Activated T-cell treated with anti-CD3 and anti-CD28 coated beads for 24 hours (primary cell): ENCODE measurements around the gene GREB1L.
"Not testable (repeated sequence)": the region's sequence is repeated elsewhere in the genome, so short reads cannot be mapped to it uniquely, and the experiment has no call there.

Source experiments
- DNase-seq: peaks from one replicate; pipeline ENCODE4 v3.0.0-alpha.2; 2020; ENCODE audit warnings: low read depth

The GREB1L gene

DNA sequence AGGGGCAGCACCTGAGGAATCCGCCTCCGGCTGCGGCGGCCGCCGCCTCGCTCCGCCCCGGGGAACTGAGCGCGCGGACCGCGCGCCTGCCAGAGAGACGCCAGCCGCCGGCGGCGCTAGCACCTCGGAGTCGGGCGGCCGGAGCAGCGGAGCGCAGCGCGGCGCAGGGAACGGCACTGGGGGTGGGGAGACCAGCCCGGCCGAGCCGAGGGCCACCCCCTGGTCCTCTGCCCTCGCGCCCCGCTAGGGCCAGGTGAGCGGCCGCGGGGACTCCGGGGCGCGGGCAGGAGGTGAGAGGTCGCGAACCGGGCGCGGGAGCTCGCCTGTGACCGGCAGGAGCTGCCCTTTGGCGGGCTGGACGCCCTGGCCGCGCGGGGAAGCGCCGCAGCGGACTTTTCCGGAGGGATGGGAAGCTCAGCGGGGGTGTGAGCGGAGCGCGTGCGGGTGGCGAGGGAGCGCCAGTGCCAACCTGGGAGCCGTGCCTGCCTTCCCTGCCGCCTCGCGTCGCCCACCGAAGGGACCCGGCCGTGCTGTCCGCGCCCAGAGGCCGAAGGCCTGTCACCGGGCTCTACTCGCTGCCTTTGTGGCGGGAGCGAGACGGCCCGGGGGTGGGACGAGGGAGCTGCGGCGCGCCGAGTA lies at the start of gene GREB1L:
GREB1L (plus strand) TSS at position 92 of the 639 bp plus-strand sequence. CDS start 141,287 bp downstream, outside the sequence.
- no peak for DNase-seq

DNA sequence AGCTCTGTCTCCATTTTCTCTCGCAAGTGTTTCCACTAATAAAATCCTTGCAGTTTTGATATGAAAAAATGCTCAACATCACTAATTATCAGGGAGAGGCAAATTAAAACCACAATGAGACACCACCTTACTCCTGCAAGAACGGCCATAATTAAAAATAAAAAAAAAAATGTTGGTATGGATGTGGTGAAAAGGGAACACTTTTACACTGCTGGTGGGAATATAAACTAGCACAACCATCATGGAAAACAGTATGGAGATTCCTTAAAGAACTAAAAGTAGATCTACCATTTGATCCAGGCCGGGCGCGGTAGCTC lies 49.8 kb upstream of the GREB1L start:
- DNase-seq: no peak

DNA sequence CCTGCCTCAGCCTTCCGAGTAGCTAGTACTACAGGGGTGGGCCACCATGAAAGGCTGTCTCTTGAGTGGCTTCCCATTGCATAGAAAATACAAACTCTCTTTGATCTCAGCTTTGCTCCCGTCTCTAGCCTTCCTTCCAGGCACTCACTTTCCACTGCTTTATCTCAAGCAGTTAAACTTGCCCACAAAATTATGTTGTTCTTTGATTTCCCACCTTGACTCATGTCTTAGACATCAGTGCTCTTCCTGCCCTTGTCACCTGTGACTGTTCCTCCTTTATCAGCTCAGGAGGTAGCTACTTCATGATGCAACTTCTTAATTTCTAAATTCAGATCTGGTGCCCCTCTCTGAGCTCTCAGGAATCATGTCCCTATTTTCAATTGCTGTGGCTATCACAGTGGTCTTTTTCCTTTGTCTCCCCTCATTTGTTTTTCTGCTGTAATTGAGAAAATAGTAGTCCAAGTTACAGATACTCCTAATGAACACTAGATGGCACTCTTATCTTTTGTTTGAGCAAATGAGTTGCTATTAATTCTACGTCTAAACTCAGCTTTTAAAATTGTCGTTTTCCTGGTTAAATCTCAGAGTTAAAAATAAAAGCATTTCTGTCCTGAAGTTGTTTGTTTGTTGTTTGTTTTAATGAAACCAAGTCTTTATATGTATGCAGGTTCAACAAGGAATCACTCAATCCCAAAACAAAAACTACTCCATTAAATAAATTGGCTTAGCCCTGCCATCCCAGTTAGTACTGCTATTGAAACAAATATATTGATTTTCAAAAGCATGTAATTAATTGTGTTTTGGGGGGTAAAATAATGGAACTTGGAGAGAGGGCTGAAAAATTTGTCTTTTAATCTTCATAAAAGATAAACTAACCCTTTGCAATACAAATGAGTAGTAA lies 46.9 kb upstream of the GREB1L start:
- DNase-seq: no peak

DNA sequence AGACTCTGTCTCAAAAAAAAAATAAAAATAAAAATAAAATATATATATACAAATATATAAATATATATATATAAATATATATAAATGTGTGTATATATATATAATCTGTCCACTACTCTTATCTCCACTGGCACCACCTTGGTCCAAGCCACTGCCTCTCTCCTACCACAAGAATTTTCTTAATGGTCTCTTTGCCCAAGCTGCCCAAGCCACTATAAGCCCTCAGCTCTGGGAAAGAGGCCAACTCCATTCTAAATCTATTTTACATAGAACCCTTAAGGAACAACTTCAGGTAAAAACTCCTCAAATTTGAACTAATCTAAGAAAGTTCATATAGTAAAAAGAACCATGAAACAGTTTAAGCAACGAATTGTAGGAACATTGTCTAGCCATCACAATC lies 45.6 kb upstream of the GREB1L start:
- no peak for DNase-seq

DNA sequence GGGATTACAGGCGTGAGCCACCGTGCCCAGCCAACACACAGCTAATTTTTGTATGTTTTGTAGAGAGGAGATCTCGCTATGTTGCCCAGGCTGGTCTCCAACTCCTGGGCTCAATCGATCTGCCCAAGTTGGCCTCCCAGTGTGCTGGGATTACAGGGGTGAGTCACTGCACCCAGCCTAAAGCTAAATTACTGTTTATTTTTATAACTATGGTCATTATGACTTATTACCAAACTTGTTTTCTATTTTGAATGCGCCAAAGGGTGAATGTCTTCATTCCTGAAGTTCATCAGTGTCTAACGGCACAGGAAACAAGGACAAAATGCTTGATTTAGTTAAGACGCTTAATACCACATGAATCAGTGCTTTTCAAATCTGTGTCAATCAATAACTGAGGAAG lies 38.9 kb upstream of the GREB1L start:
- DNase-seq: no peak

DNA sequence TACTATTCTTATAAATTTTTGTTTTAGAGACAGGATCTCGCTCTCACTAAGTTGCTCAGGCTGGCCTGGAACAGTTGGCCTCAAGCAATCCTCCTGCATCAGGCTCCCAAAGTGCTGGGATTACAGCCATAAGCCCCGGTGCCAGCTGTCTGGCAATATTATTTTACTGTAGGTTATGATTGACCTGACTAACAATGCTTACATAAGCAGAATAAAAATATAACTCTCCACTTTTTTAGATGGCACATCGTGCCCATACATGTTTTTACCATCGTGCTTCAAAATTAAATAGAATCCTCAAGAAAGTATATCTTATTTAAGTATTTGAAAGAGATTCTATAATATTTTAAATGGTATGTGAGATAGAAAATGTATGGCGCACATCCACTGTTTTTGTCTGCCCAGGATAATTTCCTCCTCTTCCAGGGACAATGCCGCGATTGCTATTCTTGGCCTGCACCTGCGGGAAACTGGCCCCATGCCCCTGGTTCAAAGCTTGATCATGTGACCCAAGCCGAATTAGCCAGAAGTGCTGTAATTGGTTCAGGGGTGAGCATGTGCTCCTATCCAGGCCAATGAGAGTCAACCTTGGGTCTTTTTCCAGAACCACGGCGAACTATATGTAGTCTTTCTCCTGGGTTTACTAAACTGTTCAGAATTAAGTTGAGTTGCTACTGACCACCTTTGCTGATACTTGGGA lies 38.3 kb upstream of the GREB1L start:
- no peak for DNase-seq

DNA sequence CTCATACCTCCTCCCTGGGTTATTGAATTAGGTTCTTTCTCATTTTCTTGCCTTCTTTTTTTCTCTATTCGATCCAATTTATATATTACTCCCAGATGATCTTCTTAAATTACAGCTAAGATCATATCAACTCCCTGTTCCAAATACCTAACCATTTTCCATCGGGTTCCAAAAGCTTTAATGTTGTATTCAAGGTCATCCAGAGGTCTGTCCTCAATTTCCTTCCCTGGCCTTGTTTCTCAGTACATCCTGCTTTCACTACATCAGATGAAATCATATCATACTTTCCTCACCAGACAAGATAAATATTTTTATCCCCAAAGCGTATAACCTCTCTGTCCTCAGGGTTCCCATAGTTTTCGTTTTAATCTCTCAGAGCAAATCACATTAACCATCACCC lies 36.3 kb upstream of the GREB1L start:
- DNase-seq: no peak

DNA sequence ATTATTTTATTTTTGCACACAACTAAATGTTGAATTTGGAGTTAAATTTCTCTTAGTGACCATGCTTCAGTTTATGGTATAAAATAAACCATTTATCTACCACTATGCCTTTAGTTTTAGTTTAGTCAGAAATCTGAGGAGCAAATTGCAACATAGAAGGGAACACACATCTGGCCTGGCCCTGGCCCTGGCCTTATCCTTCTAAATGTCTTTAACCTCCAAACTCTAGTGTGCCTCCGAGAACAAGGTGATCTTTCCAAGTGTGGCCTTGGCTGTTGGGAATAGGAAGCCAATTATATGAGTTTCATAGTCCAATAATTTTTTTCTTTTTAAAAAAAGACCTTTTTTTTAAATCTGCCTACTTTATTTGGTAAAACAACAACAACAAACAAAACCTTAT lies 31.8 kb upstream of the GREB1L start:
- DNase-seq: no peak

DNA sequence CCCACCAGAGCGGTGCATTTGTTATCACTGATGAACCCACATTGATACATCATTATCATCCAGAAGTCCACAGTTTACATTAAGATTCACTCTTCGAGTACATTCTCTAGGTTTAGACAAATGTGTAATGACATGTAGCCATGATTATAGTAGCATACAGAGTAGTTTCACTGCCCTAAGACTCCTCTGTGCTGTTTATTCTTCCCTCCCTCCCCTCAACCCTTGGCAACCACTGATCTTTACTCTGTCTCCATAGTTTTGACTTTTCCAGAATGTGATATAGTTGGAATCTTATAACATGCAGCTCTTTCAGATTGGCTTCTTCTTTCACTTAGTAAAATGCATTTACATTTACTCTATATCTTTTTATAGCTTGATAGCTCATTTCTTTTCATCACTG lies 31.2 kb upstream of the GREB1L start:
- no peak for DNase-seq

DNA sequence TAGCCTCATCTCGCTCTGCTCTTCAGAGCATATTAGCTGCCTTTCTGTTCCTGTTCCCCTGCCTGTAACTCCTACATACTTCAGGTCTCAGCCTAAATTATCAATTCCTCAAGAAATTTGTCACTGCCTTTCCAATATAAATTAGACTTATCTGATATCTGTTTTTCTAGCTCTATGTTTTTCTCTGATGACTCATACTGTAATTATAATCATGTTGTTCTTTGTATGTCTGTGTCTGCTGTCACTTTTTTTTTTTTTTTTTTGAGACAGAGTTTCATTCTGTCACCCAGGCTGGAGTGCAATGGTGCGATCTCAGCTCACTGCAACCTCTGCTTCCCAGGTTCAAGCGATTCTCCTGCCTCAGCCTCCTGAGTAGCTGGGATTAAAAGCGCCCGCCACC lies 27.6 kb upstream of the GREB1L start:
- not testable (repeated sequence) for DNase-seq

DNA sequence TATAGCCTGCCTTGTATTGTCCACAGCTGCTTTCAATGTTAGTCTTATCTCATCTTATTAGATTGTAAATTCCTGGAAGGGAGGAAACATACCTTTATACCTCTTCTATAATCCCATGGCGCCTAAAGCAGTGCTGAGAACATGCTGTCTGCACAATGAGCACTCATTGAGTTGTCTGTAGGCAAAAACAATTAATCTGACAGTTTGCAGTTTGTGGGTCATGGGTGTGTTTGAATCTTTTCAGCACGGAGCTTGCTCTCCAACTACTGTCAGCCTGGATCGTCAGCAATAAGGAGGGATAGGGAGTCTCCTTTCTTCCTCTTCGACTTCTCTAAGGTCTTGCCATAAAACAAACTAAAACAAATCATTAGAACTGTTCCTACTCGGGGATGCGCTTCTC lies 26.5 kb upstream of the GREB1L start:
- no peak for DNase-seq

DNA sequence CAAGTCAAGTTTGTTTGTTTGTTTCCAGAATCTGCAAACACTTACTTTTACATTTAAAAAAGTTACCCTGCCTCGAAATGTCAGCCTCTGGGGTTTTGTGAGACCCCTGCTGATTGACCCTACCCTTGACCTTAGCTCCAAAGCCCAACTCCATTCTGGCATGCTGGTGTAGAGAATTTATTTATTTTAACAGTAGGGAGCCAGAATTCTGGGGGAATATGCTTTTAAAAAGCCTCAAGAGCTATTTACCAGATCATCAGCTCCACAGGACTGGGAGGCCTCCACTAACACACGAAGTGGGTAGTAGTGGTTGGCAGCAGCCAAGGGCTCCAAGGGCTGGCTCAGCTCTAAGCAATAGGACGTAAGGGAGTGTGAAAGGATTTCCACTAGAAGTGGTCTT lies 23.2 kb upstream of the GREB1L start:
- no peak for DNase-seq

DNA sequence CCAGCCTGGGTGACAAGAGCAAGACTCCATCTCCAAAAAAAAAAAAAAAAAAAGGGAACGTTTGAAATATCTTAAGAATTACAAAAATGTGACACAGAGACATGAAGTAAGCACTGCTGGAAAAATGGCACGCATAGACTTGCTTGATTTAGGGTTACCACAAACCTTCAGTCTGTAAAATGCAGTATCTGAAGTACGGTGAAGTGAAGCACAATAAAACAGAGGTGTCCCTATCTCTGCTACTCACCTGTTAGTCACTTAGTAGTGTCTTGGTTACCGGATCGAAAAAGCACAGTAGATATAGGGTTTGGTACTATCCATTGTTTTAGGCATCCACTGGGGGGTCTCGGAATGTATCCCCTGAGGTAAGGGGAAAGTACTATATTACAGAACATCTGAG lies 11.6 kb upstream of the GREB1L start:
- no peak for DNase-seq

DNA sequence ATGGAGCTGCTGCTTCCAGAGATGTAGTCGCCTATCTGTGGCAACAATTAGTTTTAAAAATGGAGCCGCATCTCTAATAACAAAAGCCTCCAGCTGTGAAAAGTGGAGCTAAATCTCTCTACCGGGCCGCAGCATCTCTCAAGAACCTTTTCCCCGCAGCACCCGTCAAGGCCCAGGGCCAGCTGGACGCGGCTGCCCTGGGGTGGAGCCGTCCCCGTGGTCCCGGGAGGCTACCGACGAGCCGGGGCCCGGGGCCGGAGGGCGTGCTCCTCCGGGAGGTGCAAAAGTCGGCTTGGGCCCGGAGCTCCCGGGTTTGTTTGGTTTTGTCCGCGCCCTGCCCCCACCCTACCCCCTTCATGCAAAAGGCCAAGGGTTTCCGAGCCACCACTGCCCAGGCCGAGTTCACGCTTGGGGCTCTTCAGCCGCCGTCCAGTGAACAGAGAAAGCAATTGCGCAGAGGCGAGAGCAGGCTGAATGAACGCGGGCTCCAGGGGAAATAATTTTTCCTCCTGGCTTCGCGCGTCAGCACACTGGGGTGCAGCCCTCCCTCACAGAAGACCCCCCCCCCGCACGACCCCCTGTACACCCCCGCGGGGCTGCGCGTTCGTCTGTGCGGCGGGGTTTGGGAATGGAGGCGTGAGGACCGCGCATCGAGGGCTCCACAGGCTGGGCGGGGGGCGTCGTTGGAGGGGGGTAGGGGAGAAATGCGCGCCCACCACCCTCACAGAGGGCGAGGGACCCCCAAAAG lies 557 bp upstream of the GREB1L start:
- no peak for DNase-seq

DNA sequence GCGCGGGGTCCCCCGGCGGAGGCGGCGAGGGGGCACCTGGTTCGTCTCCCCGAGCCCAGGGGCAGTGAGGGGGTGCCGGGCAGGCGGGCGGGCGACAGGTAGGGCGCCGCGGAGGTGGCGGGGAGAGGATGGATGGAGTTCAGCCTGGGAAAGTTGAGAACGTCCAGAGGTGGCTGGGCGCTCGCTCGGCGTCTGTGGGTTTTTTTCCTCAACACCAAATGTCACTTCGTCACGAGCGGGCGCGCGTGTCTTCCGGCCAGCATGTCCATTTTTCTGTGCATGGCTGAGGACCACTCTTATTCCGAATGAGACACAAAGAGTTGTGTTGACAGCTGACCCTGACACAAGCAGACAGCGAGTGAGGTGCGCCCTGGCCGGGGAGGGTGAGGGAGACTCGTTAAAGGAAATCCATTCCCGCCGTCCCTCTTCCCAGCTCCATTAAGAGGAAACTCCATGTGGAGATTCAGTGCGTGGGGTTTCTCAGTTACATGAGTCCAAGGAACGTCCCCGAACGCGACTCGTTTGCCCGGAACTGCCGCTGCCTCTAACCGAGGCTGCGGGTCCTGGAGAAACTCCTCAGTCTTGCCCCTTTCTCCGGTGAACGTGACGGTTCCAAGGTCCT lies 859 bp downstream of the GREB1L start:
- no peak for DNase-seq

DNA sequence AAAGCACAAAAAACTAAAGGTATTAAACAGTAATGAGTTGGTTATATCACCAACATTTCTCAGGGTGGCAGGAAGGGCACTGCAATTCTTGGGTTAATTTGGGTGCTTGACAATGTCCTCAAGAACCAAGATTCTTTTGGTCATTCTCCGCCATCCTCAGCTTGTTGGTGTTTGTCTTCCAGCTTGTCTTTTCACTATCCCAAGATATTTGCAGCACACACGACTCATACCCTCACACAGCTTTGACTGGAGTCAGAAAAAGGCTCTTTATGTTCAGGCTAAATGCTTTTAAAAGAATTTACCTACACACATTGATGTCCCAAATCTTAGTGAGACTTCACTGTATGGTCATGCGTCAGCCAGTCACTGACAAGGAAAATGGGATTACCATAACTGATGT lies 12.5 kb downstream of the GREB1L start:
- DNase-seq: no peak

DNA sequence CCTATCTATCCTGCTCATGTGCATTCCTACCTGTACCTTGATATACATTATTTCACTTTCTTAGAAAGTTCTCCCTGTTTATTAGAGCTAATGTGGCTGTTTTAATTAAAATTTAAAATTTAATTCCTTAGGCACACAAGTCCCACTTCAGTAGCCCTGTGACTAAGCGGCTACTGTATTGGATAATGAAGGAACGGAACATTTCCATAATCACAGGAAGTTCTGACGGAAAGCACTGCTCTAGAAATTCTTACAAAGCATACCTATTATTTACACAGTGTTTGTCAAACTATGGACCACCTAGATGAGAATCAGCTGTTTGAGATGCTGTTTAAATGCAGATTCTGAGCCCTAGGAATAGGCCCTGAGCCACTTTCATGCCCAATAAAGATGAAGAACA lies 13.2 kb downstream of the GREB1L start:
- no peak for DNase-seq

DNA sequence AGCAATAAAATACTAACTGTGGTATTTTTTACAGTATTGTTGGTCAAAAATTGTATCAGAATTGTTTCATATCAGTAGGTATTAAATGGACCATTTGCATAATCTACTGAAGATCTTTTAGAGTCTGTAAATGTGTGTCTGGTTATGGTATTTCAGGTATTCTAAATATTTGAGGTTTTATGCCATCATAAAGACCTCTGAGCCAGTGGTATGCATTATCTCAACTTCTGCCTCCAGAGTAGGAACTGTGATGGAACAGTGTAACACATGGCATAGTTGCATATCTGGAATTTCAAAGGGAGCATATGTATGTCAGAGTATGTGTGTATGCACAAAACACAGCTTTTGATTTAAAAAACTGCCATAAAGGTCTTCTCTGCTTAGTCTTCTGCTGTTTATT lies 15.4 kb downstream of the GREB1L start:
- DNase-seq: no peak

DNA sequence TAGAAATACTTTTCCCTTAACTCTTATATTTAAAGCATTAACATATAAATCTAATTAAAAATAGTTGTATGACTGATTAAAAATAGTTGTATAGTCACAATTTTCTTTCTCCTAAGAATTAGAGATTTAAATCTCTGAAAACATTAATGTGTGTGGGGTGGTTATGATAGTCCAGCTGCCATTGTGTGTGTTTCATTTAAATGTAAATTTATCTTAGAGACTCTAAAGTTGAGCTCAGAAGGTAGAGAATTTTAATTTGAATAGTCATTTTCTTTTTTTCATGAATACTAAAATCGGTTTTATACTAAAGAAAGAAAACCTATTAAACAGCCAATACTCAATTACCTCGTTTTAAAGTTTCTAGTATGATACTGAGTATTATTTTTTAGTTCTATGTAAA lies 18.6 kb downstream of the GREB1L start:
- DNase-seq: no peak

DNA sequence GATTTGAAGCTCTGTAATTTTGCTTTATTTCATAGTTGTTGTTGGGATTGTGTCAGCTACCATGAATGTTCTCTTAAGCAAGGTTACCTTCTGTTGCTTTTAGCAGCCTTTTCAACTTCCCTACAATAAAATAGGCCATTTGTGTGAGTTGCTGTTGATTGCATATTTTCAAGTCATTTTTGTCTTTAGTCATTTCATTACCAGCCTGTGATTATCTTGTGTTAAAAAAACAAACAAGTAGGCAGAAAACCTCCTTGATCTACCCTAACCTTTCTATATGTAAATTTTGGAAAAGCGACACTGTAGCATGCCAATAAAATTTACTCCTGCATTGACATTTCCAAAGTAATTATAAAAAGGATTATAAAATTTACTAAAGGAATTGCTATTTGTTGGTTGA lies 19.3 kb downstream of the GREB1L start:
- DNase-seq: no peak

DNA sequence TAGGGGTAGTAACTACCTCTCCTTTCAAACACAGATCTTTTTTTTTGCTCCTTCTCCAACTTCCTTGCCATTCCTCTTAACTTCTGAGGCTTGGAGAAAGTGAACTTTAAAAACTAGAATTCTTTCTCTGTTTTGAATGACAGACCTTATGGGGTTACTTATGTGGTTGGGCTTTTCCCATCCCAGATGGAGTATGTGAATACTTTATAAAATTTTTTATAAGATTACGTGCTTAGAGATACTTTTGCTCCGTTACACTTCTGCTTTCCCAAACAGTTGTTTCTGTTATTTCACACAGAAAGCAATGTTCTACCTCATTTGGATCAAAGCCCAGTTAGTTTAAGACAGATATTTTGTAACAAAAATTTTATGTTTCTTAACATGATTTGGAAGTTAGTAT lies 20.2 kb downstream of the GREB1L start:
- DNase-seq: no peak

DNA sequence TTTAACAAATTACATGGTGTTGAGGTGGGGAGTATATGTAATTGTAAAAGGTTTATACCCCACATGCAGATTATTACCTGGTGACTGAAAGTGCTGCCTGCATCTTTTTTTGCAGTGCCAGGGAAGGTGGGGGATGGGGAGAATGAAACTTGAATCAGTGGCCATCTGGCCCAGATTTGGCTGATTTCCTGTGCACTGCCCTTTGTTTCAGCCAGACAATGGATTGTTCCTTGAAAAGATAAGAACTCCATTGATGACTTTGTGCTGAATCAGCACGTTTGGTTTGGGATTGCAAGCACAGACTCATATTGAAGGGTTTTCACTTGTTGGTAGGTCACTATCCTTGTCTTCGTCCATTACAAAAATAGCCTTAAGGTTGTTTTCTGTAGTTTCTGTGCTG lies 20.9 kb downstream of the GREB1L start:
- no peak for DNase-seq
